ENCODE data around the gene GPRC5C. TPM values are rescaled to one million over a fixed set of nuclear protein-coding genes. Genes with fewer than 3 reads are reported as not detected.

Gene GPRC5C
- total and polyA plus RNA-seq, 4 donors, result 41.9 to 81.4 (median 66.1) TPM

GRCh38 chr17:74408262-74408661 lies 23.6 kb upstream of the GPRC5C start:
- H3K27ac ChIP-seq (ENCODE audit: low read depth in 1 of 2, low read length in 1 of 2), result peak overlapping the region in 1 of 2 donors; percentile 21
- peaks cover 0 to 2% (median 0%) of the 10 kb centered on the region in 4 donors for H3K9me3 ChIP-seq (ENCODE audit: control insufficient read depth in 4 of 4, insufficient read depth in 3 of 4, low read length in 3 of 4)
- no peaks in the 10 kb centered on the region for H3K27me3 ChIP-seq (ENCODE audit: control insufficient read depth in 3 of 3, insufficient read depth in 3 of 3, low read length in 2 of 3)
- H3K4me1 ChIP-seq (ENCODE audit: control insufficient read depth in 5 of 5, insufficient read depth in 5 of 5, low read length in 5 of 5), result peaks cover 0 to 3% (median 0%) of the 10 kb centered on the region in 5 donors
- ATAC-seq (ENCODE audit: insufficient read depth, low FRiP score), result peak; percentile 56
- no peaks in the 10 kb centered on the region for H3K36me3 ChIP-seq (ENCODE audit: control insufficient read depth in 4 of 4, insufficient read depth in 4 of 4, low read length in 4 of 4)
- H3K4me3 ChIP-seq, result no peak overlapping the region
- no peak for DNase-seq
- TF ChIP-seq CTCF (IDR thresholded peaks at IDR 0.05; ENCODE audit: control extremely low read depth, extremely low read depth), result no peak
- 57 to 74% methylated on average over 3 of the region's 3 CpGs for WGBS, 2 donors
- no peak overlapping the region for H3K9ac ChIP-seq (ENCODE audit: insufficient read depth in 1 of 2, low read length in 2 of 2)

- Histone ChIP-seq H3K9me3 (ENCODE audit: control insufficient read depth in 4 of 4, insufficient read depth in 3 of 4, low read length in 3 of 4) (peaks cover 0 to 2% (median 0%) of the 10 kb centered on the region in 4 donors), H3K27me3 (ENCODE audit: control insufficient read depth in 3 of 3, insufficient read depth in 3 of 3, low read length in 2 of 3) (no peaks in the 10 kb centered on the region), H3K4me1 (ENCODE audit: control insufficient read depth in 5 of 5, insufficient read depth in 5 of 5, low read length in 5 of 5) (peaks cover 0 to 3% (median 0%) of the 10 kb centered on the region in 5 donors), H3K27ac (ENCODE audit: low read depth in 1 of 2, low read length in 1 of 2) (no peak overlapping the region), H3K36me3 (ENCODE audit: control insufficient read depth in 4 of 4, insufficient read depth in 4 of 4, low read length in 4 of 4) (no peaks in the 10 kb centered on the region), H3K4me3 (no peak overlapping the region), H3K9ac (ENCODE audit: insufficient read depth in 1 of 2, low read length in 2 of 2) (no peak overlapping the region)
- no peak for ATAC-seq (ENCODE audit: insufficient read depth, low FRiP score)
- no peak for TF ChIP-seq CTCF (IDR thresholded peaks at IDR 0.05; ENCODE audit: control extremely low read depth, extremely low read depth)
- 49 to 65% methylated on average over 4 of the region's 4 CpGs for WGBS, 2 donors
- peak; percentile 36 to 52 (median 39) for DNase-seq
Observed at GRCh38 chr17:74408815-74409214, 23.1 kb upstream of the GPRC5C start.

- Histone ChIP-seq H3K9me3 (ENCODE audit: control insufficient read depth in 4 of 4, insufficient read depth in 3 of 4, low read length in 3 of 4) (peaks cover 0 to 2% (median 0%) of the 10 kb centered on the region in 4 donors), H3K9ac (ENCODE audit: insufficient read depth in 1 of 2, low read length in 2 of 2) (no peak overlapping the region), H3K27ac (ENCODE audit: low read depth in 1 of 2, low read length in 1 of 2) (no peak overlapping the region), H3K27me3 (ENCODE audit: control insufficient read depth in 3 of 3, insufficient read depth in 3 of 3, low read length in 2 of 3) (no peaks in the 10 kb centered on the region), H3K4me1 (ENCODE audit: control insufficient read depth in 5 of 5, insufficient read depth in 5 of 5, low read length in 5 of 5) (peaks cover 0 to 3% (median 0%) of the 10 kb centered on the region in 5 donors), H3K36me3 (ENCODE audit: control insufficient read depth in 4 of 4, insufficient read depth in 4 of 4, low read length in 4 of 4) (no peaks in the 10 kb centered on the region), H3K4me3 (no peak overlapping the region)
- DNase-seq (no peak), ATAC-seq (ENCODE audit: insufficient read depth, low FRiP score) (no peak)
- TF ChIP-seq CTCF (IDR thresholded peaks at IDR 0.05; ENCODE audit: control extremely low read depth, extremely low read depth), result no peak
- WGBS, 2 donors, result 59 to 80% methylated on average over 4 of the region's 4 CpGs
Observed at GRCh38 chr17:74410001-74410443, 21.9 kb upstream of the GPRC5C start.

- Histone ChIP-seq H3K4me3 (no peak overlapping the region), H3K9me3 (ENCODE audit: control insufficient read depth in 4 of 4, insufficient read depth in 3 of 4, low read length in 3 of 4) (peaks cover 0 to 2% (median 0%) of the 10 kb centered on the region in 4 donors), H3K36me3 (ENCODE audit: control insufficient read depth in 4 of 4, insufficient read depth in 4 of 4, low read length in 4 of 4) (no peaks in the 10 kb centered on the region), H3K27me3 (ENCODE audit: control insufficient read depth in 3 of 3, insufficient read depth in 3 of 3, low read length in 2 of 3) (no peaks in the 10 kb centered on the region), H3K27ac (ENCODE audit: low read depth in 1 of 2, low read length in 1 of 2) (no peak overlapping the region), H3K9ac (ENCODE audit: insufficient read depth in 1 of 2, low read length in 2 of 2) (no peak overlapping the region), H3K4me1 (ENCODE audit: control insufficient read depth in 5 of 5, insufficient read depth in 5 of 5, low read length in 5 of 5) (peaks cover 0 to 3% (median 0%) of the 10 kb centered on the region in 5 donors)
- whole genome bisulfite sequencing, 2 donors, result 92 to 95% methylated on average over 8 of the region's 8 CpGs
- DNase-seq, result no peak
- TF ChIP-seq CTCF (IDR thresholded peaks at IDR 0.05; ENCODE audit: control extremely low read depth, extremely low read depth), result no peak
- no peak for ATAC-seq (ENCODE audit: insufficient read depth, low FRiP score)
Observed at GRCh38 chr17:74412581-74412980, 19.3 kb upstream of the GPRC5C start.

Measured in lung (tissue), 12 donors.